ENCODE data around the gene MYH10.
"Not testable (repeated sequence)": the region's sequence is repeated elsewhere in the genome, so short reads cannot be mapped to it uniquely, and the experiment has no call there.

The MYH10 gene

GRCh38 chr17:8542599-8543502, 87.7 kb downstream of the MYH10 start:
- DNase-seq = no peak

GRCh38 chr17:8539976-8540375, 90.5 kb downstream of the MYH10 start:
- DNase-seq = not testable (repeated sequence)

- DNase-seq = no peak
These were observed 92.8 kb downstream of the MYH10 start for GRCh38 chr17:8537734-8538133.

- DNase-seq = no peak
These were observed 95.9 kb downstream of the MYH10 start for GRCh38 chr17:8534498-8535188.

GRCh38 chr17:8532021-8532420, 98.5 kb downstream of the MYH10 start:
- no peak for DNase-seq

- DNase-seq = no peak
These were observed 107.9 kb downstream of the MYH10 start for GRCh38 chr17:8522577-8522976.

GRCh38 chr17:8520981-8521380, 109.5 kb downstream of the MYH10 start:
- DNase-seq = no peak

GRCh38 chr17:8518850-8519249, 111.7 kb downstream of the MYH10 start:
- no peak for DNase-seq

- no peak for DNase-seq
These were observed 112.2 kb downstream of the MYH10 start for GRCh38 chr17:8518326-8518725.

- DNase-seq = no peak
These were observed 115.7 kb downstream of the MYH10 start for GRCh38 chr17:8514801-8515200.

GRCh38 chr17:8506145-8506544, 124.4 kb downstream of the MYH10 start:
- no peak for DNase-seq

GRCh38 chr17:8504460-8505207, 125.9 kb downstream of the MYH10 start:
- no peak for DNase-seq

GRCh38 chr17:8503807-8504206, 126.7 kb downstream of the MYH10 start:
- DNase-seq = no peak

- no peak for DNase-seq
These were observed 127.2 kb downstream of the MYH10 start for GRCh38 chr17:8503368-8503767.

- no peak for DNase-seq
These were observed 128.4 kb downstream of the MYH10 start for GRCh38 chr17:8502126-8502525.

GRCh38 chr17:8500609-8501008, 129.9 kb downstream of the MYH10 start:
- DNase-seq = no peak

- no peak for DNase-seq
These were observed 130.9 kb downstream of the MYH10 start for GRCh38 chr17:8499614-8500013.

- DNase-seq = no peak
These were observed 131.4 kb downstream of the MYH10 start for GRCh38 chr17:8499171-8499570.

- DNase-seq = no peak
These were observed 134.4 kb downstream of the MYH10 start for GRCh38 chr17:8496081-8496480.

GRCh38 chr17:8494506-8495111, 135.9 kb downstream of the MYH10 start:
- DNase-seq = no peak

GRCh38 chr17:8494021-8494420, 136.5 kb downstream of the MYH10 start:
- no peak for DNase-seq

GRCh38 chr17:8492121-8492520, 138.4 kb downstream of the MYH10 start:
- no peak for DNase-seq

All from activated CD4-positive, alpha-beta T cell treated with anti-CD3 and anti-CD28 coated beads, Interleukin-2, Interleukin-6, amounts not matched to agents 100 ng/mL and 50 ng/mL, durations not matched to agents 16 hours and 8 hours (primary cell).